CD4-positive, alpha-beta T cell treated with Interleukin-15 for 1 hour (primary cell): Measurements from ENCODE around the gene ALG11.

Experiments
- DNase-seq: peaks from one replicate; pipeline ENCODE4 v3.0.0-alpha.2; 2020

The ALG11 gene

GRCh38 chr13:51997641-51998330, 14.4 kb upstream of the ALG11 start:
- no peak for DNase-seq

DNA sequence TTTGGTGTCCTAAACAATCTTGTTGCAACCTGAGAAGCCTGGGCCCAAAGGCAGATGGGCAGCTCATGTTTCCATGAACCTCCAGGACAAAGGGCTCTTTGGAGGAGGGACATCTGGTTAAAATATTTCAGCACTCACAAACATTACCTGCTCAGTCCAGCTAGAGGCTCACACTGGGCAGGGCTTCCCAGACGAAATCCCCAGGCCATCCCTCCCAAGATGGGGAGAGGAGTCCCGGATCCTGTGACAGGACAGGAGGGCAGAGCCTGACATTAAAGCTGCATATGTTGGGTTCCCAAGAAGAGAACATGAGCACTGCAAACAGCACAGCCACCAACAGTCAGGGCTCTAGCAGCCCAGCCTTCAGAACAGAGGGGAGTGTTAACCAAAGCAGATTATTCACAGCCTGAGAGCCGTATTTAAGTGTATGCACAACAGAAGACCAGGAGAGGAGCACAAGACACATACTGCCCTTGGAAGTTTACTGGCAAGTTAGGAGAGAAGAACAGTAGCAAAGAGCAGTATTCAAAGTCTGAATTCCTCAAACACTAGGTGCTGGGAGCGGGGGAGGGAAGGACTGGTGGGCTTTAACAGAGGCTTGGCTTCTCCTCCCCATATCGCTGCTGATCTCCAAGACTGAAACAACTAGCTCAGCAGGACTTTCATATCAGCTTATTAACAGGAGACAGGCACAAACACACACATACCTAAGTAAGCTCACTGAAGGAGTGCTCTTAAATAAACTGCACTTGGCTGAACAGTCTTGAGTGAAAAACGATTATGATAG, 13.3 kb upstream of the ALG11 start:
- DNase-seq, result no peak

GRCh38 chr13:51999510-51999911, 12.7 kb upstream of the ALG11 start:
- no peak for DNase-seq

- no peak for DNase-seq
Observed at GRCh38 chr13:51999921-52000320, 12.3 kb upstream of the ALG11 start.

DNA sequence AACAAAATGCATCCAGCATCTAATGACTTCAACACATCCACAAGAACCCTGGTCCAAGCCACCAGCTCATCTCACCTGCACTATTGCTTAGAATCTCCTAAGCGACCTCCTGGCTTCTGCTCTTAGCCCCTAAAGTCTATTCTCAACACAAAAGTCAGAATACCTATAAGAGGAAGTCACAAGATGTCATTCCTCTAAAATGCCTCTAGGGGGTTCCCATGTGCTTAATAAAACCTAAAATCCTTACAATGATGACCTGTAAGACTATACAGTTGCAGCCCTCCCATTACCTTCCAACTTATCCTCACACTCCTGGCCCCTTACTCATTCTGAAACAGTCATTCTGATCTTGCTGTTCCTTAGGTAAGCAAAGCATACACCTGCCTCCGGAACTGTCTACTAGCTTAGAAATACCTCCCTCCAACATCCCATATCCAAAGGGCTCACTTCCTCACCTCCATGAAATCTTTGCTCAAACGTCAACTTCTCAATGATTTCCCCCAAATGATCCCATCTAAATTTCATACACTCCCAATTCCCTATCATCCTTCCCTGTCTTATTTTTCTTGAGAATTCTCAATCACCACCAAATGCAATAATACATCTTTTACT, 11.0 kb upstream of the ALG11 start:
- no peak for DNase-seq

DNA sequence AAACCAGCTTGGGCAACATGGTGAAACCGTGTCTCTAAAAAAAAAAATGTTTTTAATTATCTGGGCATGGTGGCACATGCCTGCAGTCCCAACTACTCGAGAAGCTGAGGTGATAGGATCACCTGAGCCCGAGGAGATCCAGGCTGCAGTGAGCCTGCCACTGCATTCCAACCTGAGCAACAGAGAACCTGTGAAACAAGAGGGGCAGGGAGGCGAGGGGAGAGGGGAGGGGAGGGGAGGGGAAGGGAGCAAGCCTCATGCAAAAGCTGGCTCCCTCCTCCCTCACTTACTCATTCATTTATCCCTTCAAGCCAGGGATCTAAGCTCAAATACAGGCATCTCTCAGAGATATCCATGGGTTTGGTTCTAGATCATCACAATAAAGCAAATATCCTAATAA, 9.8 kb upstream of the ALG11 start:
- DNase-seq, result no peak

DNA sequence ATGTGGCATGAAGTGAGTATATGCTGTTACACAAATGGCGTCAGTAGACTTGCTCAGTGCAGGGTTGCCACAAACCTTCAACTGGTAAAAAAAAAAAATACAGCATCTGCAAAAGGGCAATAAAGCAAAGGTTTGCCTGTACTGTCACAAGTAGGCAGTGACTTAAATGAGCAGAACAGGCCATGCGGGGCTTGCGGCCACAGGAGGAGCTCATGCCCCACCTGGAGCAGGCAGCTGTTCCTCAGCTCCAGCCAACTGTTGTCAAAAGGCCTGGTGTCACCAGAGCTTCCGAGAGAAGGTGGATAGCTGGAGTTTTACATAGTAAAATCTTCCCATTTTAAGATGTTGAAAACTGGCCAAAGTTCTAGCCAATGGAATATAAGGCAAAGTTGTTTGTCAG, 8.7 kb upstream of the ALG11 start:
- DNase-seq, result no peak

- DNase-seq, result no peak
Observed at GRCh38 chr13:52004511-52005170, 7.6 kb upstream of the ALG11 start.

DNA sequence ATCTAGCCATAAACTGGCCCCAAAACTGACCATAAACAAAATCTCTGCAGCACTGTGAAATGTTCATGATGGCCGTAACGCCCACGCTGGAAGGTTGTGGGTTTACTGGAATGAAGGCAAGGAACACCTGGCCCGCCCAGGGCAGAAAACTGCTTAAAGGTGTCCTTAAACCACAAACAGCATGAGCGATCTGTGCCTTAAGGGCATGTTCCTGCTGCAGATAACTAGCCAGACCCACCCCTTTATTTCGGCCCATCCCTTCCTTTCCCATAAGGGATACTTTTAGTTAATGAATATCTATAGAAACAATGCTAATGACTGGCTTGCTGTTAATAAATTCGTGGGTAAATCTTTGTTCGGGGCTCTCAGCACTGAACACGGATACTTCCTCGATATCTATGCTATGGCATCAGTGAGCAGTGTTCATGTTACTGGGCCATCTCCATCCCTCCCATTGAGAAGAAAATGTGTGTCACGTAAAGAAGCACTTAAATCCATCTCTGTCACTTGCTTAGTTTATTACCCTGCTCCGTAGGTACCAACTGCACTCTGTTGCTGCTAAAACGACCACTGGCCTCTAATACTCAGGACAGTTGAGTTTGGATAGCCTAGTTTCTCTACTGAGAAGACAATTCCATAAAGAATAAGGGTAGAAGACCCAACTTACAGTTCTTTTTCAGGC, 6.2 kb upstream of the ALG11 start:
- DNase-seq, result no peak

DNA sequence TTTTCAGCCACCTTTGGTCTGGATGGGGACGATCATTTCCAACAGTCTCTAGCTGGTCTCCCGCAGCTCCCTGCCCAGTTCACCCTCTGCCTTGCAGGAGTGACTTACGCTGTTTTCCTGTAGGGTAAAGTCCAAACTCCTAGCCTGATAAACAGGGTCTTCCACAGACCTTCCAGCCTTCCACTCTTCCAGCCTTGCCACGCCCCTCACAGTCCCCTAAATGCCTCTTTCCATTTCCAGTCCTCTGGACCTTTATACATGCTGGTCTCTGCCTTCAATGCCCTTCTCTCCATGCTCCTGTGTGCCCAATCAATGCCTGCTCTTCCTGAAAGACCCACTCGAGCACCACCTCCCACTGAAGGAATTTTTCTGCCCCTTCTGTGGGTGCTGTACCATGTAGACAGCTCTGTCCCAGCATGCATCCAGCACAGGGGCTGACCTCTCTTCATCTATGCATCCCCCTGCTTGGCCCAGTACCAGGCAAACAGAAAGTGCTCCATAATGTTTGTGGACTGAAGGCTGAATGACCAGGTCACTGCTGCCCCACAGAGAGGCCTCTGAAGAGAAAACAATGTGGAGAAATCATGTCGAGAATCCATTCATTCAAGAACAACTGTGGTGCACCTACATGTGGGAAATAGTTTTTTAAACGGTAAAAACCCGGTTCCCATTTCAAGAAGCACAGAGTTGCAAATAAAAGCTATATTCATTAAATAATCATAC, 5.5 kb upstream of the ALG11 start:
- no peak for DNase-seq

DNA sequence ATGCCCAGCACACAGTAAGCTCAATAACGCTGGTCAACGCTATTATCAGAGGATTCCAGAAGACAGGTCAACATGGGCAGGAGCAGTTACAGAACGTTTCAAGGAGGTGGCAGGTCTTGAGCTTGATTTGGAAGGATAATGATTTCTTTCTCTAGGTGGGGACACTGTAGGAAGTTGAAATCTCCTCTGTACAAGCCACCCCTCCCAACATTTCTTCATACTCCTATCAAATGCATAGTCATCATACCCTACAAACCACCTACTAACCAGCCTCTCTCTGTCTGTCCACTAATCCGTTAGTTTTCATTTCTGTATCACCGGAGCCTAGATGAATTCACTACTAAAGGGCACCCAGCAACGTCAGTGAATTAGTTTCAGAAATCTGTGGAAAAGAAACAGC, 2.3 kb upstream of the ALG11 start:
- DNase-seq, result no peak

- no peak for DNase-seq
Observed at GRCh38 chr13:52010890-52011631, 1.1 kb upstream of the ALG11 start, which contains the start of gene ATP7B. Gene ATP7B, minus strand, starts transcription at chr13:52011450. Its CDS starts 113 bp downstream, at chr13:52011337.

GRCh38 chr13:52012512-52012836, 276 bp downstream of the ALG11 start:
- DNase-seq, result no peak

DNA sequence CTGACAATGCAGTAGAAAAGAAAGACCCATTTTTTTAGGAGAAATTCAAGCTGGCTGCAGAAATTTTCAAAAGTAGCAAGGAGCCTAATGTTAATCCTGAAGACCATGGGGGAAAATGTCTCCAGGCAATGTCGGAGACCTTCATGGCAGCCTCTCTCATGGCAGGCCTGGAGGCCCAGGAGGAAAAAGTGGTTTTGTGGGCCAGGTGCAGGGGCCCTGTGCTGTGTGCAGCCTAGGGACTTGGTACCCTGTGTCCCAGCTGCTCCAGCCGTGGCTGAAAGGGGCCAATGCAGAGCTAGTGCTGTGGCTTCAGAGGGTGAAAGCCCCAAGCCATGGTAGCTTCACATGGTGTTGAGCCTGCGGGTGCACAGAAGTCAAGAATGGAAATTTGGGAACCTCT, 4.1 kb downstream of the ALG11 start:
- DNase-seq, result no peak

GRCh38 chr13:52020191-52020590, 8.0 kb downstream of the ALG11 start:
- DNase-seq, result no peak

DNA sequence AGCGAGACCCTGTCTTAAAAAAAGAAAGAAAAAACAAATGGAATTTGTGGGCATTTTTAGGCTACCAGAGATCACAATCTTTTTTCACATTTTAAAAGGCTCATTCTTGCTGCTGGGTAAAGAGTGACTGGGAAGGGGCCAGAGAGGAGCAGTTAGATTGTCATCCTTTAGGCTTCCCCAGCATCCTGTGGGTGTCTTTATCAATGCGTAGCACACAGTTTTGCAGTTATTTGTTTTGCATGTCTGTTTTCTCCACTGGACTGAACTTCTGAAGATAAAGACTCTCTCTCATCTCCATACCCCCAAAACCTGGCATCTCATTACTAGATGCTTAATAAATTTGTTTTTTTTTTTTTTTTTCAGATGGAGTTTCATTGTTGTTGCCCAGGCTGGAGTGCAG, 10.2 kb downstream of the ALG11 start:
- no peak for DNase-seq

DNA sequence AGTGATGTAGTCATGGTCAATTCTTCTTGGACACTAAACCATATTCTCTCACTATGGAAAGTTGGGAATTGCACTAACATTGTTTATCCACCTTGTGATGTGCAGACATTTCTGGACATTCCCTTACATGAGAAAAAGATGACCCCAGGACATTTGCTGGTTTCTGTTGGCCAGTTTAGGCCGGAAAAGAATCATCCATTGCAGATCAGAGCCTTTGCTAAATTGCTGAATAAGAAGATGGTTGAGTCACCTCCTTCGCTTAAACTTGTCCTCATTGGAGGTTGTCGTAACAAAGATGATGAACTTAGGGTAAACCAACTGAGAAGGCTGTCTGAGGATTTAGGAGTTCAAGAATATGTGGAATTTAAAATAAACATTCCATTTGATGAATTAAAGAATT, 12.3 kb downstream of the ALG11 start, which contains the start of gene UTP14C:
TSS of gene UTP14C (plus strand) at position 211 of the 400 bp plus-strand sequence. CDS start 4,114 bp downstream, outside the sequence.
- DNase-seq, result no peak

DNA sequence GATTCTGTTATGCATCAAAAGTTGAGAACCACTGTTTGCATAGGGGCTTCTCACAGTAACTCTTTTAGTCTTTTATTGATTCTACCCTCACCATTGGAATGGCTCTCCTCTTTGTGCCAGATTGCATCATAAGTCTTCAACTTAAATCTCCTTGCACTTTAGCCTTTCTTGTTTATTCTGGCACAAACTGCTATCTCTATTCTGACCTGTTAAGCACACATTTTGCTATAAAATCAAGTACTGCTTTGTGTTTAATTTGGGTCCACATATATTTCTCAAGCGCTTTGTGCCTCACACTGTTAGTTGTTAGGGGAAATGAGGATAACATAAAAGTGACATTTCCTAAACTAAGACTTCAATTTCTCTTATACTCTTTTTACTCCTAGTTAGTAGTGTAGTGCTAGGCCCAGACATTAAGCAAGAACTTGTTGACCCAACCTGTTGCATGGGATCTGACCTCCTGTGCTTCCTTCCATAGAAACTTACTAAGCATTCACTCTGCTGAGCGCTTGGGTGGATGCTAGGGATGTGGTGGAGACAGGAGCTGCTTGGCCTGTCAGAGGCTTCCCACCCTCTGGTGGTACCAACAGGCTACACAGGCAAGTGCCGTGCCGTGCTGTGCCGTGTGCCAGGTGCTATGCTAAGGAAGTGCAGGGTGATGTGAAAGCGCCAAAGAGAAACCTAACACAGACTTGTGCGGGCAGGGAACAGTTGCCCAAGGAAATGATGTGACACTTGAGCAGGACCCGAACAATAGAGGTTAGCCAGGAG, 13.5 kb downstream of the ALG11 start:
- DNase-seq, result no peak

- no peak for DNase-seq
Observed at GRCh38 chr13:52026246-52026626, 14.0 kb downstream of the ALG11 start.

DNA sequence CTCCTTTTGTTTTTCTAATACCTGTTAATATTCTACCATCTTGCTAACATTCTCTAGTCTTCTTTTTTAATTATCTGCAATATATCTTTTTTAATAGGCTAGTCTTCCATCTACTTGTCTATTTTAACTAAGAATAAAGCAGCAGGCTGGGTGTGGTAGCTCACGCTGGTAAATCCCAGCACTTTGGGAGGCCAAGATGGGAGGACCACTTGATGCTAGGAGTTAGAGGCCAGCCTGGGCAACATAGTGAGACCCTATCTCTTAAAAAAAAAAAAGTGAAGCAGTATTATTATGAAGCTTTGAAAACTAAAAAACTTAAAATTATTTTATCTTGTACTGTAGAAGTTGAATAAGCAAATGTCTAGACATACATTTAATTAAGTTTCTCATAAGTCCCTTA, 15.6 kb downstream of the ALG11 start:
- DNase-seq, result no peak

DNA sequence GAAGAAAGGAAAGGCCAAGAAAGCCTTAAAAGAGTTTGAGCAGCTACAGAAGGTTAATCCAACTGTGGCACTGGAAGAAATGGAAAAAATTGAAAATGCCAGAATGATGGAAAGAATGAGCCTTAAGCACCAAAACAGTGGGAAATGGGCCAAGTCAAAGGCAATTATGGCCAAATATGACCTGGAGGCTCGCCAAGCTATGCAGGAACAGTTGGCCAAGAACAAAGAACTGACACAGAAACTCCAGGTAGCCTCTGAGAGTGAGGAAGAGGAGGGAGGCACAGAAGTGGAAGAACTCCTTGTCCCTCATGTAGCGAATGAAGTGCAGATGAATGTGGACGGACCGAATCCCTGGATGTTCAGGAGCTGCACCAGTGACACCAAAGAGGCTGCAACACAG, 17.4 kb downstream of the ALG11 start:
- DNase-seq, result no peak
